ENCODE results near the gene PRSS53. TPM values are rescaled to one million over a fixed set of nuclear protein-coding genes. Genes with fewer than 3 reads are reported as not detected.
"Not testable (repeated sequence)": the region's sequence is repeated elsewhere in the genome, so short reads cannot be mapped to it uniquely, and the experiment has no call there.

The PRSS53 gene
- total RNA-seq, 1 donor, result 1.6 TPM

- no peak for DNase-seq (ENCODE audit: low read depth in 2 of 3, low spot score in 2 of 3)
Measured at GRCh38 chr16:31118223-31119155, 29.7 kb upstream of the PRSS53 start.

- peak; percentile 91 to 99 (median 98) for DNase-seq (ENCODE audit: low read depth in 2 of 3, low spot score in 2 of 3)
Measured at GRCh38 chr16:31117384-31118222, 28.9 kb upstream of the PRSS53 start, which contains the start of gene KAT8. TSS of gene KAT8 (plus strand) at chr16:31117664. CDS start at chr16:31117682, 18 bp downstream.

- no peak for DNase-seq (ENCODE audit: low read depth in 2 of 3, low spot score in 2 of 3)
Measured at GRCh38 chr16:31114468-31114867, 25.7 kb upstream of the PRSS53 start.

GRCh38 chr16:31113121-31114120 is 24.7 kb upstream of the PRSS53 start:
- peak in 2 of 3 donors; percentile 71 to 85 for DNase-seq (ENCODE audit: low read depth in 2 of 3, low spot score in 2 of 3)

GRCh38 chr16:31112711-31113110 is 24.0 kb upstream of the PRSS53 start:
- DNase-seq (ENCODE audit: low read depth in 2 of 3, low spot score in 2 of 3), result no peak

- DNase-seq (ENCODE audit: low read depth in 2 of 3, low spot score in 2 of 3), result no peak
Measured at GRCh38 chr16:31111881-31112466, 23.2 kb upstream of the PRSS53 start.

GRCh38 chr16:31110106-31111034 is 21.6 kb upstream of the PRSS53 start:
- no peak for DNase-seq (ENCODE audit: low read depth in 2 of 3, low spot score in 2 of 3)

GRCh38 chr16:31109622-31110021 is 20.9 kb upstream of the PRSS53 start:
- DNase-seq (ENCODE audit: low read depth in 2 of 3, low spot score in 2 of 3), result no peak

GRCh38 chr16:31108794-31109558 is 20.2 kb upstream of the PRSS53 start:
- DNase-seq (ENCODE audit: low read depth in 2 of 3, low spot score in 2 of 3), result no peak

- peak; percentile 24 to 54 (median 45) for DNase-seq (ENCODE audit: low read depth in 2 of 3, low spot score in 2 of 3)
Measured at GRCh38 chr16:31108035-31108793, 19.5 kb upstream of the PRSS53 start, which contains the start of gene BCKDK. TSS of gene BCKDK (plus strand) at chr16:31108386. CDS start at chr16:31109224, 838 bp downstream.

GRCh38 chr16:31107465-31107867 is 18.7 kb upstream of the PRSS53 start:
- DNase-seq (ENCODE audit: low read depth in 2 of 3, low spot score in 2 of 3), result no peak

- no peak for DNase-seq (ENCODE audit: low read depth in 2 of 3, low spot score in 2 of 3)
Measured at GRCh38 chr16:31106509-31107464, 18.0 kb upstream of the PRSS53 start.

GRCh38 chr16:31105677-31106213 is 17.0 kb upstream of the PRSS53 start:
- peak; percentile 54 to 86 (median 86) for DNase-seq (ENCODE audit: low read depth in 2 of 3, low spot score in 2 of 3)

- DNase-seq (ENCODE audit: low read depth in 2 of 3, low spot score in 2 of 3), result not testable (repeated sequence)
Measured at GRCh38 chr16:31100876-31101641, 12.3 kb upstream of the PRSS53 start.
